Lower leg skin (tissue), 3 donors: Measurements from ENCODE around the gene C12orf43.

ENCODE experiments used
- POLR2A ChIP-seq, 2 donors: fragments of 450-650 bp; IDR thresholded peaks; one replicate each; pipeline ENCODE4 v1.6.1; 2016 to 2017; ENCODE audit warnings: antibody characterized with exemption in 2 of 2, mild to moderate bottlenecking in 1 of 2, moderate library complexity in 1 of 2
- TF ChIP-seq, protein P1 (sequence below), 3 donors: fragments of 450-650 bp; IDR thresholded peaks; one replicate each; pipeline ENCODE4 v1.5.1; 2016; ENCODE audit warnings: antibody characterized with exemption in 3 of 3, mild to moderate bottlenecking in 3 of 3, moderate library complexity in 2 of 3

DNA sequence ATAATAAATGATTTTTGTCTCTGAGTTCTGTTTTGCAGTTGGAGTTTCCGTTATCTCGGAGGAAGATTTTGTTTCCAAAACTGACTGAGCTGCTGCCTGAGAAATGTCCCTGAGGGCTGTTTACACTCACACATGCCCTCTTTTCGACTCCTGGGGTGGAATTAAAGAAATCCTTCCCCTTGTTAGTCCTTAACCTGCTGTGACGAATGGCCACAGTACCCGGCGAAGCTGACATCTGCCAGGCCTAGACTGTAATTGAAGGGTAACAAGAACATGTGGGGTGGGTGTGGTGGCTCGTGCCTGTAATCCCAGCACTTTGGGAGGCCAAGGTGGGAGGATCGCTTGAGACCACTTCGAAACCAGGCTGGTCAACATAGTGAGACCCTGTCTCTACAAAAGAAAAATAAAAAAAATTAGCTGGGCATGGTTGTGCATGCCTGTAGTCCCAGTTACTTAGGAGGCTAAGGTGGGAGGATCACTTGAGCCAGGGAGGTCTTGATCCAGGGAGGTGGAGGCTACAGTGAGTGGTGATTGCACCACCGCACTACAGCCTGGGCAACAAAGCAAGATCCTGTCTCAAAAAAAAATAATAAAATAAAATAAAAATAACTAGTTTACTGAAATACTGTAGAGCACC is 14.4 kb upstream of the C12orf43 start:
- TF ChIP-seq, protein P1, sequence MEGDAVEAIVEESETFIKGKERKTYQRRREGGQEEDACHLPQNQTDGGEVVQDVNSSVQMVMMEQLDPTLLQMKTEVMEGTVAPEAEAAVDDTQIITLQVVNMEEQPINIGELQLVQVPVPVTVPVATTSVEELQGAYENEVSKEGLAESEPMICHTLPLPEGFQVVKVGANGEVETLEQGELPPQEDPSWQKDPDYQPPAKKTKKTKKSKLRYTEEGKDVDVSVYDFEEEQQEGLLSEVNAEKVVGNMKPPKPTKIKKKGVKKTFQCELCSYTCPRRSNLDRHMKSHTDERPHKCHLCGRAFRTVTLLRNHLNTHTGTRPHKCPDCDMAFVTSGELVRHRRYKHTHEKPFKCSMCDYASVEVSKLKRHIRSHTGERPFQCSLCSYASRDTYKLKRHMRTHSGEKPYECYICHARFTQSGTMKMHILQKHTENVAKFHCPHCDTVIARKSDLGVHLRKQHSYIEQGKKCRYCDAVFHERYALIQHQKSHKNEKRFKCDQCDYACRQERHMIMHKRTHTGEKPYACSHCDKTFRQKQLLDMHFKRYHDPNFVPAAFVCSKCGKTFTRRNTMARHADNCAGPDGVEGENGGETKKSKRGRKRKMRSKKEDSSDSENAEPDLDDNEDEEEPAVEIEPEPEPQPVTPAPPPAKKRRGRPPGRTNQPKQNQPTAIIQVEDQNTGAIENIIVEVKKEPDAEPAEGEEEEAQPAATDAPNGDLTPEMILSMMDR (IDR thresholded peaks at IDR 0.05): no peak
- no peak for TF ChIP-seq POLR2A (IDR thresholded peaks at IDR 0.05)
